LoVo (cell line): Measurements from ENCODE around the gene LGALSL.

Experiments
- DNase-seq: peaks from one replicate; pipeline ENCODE4 v3.0.0-alpha.2; 2016; ENCODE audit warnings: low spot score

LGALSL gene

DNA sequence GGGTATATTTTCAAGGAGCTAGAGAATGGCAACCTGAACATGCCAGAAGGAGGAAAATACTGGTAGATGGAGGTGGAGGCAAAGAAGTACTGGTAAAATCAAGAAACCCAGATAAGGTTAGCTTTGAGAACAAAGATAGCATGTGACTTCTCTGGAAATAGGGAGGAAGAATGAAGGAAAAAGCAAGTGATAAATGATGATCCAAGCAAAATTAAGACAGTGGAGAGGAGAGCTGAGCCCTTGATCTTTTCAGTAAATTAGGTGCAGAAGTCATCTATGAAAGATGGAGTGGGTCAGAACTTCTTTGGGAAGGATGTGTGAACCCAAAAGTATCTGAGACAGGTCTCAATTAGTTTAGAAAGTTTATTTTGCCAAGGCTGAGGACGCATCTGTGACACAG is 44.5 kb downstream of the LGALSL start:
- no peak for DNase-seq

DNA sequence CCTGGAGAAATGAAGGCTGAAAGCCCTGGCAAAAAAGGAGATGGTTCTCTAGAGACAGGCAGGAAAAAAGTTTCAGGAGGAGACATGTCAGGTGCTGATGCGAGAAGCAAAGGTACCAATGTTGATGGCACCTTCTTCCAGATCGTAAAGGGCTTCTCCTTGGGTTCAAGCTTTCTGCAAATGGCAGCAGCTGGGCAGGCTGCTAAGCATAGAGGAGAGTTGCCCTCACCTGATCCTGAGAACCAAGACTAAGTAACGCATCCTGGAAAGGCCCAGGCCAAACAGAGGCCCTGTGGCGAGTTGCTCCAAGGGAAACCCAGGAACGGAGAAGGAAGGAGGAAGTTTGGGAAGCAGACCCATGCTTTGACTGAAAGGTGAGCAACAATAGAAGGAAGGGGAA is 46.6 kb downstream of the LGALSL start:
- DNase-seq: no peak

DNA sequence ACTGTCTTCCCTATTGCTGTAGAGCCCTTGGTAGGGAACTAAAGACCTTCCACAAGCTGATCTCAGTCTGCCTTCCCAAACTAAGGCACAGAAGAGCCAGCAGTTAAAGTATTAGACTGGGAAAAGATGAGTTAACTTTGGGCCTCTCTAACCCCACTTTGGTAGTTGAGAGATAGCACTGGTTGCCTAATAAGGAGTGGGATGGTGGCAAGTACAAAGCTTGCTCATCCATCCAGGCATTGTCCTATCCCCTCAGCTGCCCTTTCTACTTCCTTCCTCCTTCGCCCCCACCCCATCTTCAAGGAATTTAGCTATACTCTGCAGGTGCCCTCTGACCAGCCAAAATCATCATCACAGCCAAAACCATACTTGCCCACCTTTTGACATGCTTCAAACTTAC is 48.0 kb downstream of the LGALSL start:
- DNase-seq: no peak

DNA sequence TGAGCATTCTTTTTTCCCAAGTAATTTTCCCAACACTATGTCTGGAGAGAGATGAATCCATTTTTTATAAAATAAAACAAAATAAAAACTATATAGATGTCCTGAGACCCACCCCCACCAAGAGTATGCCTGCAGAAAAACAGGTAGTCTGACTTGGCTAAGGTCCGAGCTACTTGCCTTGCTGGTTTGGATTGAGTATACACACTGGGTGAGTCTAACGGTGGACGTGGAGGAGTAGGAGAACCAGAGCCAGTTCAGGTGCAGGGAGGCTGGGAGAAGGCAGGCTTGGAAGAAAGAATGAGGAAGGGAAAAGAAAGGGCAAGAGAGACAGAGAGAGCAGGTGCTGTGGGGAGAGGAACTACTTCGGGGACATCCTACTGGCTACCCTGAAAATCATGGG is 48.9 kb downstream of the LGALSL start:
- DNase-seq: no peak

DNA sequence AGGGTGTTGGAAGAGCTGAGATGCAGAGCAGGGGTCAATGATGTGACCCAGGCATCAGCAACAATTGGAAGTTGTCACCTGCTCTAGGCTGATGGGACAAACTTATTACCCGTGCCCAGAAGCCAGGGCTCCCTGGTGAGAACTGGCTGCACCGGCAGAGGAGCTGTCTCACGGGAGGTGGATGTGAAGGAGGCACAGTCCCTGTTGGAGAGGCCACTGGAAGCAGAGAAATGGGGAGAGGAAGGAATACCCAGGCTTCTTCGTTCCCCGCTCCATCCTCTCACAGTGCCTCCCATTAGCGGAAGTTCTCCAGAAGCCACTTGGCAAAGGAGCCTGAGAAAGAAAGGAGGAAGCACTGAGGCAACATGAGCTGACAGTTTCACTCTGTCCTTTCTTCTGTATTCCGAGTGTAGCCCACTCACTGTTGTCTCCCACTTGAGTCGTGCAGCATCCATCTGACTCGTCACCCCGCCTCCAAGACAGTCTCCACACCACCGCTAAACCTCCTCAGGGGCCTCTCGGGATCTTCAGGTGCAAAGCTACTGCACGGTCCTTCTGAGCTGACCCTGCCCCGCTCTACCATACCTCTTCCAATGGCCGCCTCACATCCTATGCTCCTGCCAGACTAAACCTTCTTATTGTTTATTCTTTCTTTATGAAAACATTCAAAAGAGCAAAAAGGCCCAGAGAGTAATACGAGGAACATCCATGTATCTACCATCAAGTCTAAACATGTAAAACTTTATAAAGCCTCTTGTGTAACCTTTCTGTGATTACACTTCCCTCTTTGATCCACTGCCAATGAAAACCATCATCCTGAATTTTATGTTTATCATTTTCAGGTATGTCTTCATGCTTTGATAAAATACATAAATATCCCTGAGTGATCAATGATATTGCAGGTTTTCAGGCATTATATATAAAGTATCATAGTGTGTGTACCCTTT is 51.1 kb downstream of the LGALSL start:
- no peak for DNase-seq

DNA sequence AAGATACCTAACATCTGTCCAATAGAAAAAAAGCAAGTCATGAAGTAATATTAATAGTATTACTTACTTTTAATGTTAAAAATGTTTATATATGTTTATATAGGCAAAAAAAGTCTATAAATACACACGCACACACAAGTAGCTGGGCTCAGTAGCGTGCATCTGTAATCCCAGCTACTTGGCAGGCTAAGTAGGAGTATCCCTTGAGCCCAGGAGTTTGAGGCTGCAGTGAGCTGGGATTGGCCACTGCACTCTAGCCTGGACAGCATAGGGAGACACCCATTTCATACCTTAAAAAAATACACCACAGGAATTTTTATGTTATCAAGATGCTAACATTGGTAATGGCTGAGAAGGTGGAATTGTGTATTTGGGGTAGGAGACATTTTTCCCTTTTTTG is 52.7 kb downstream of the LGALSL start:
- no peak for DNase-seq
